ENCODE results near the gene PRR12. TPM values are rescaled to one million over a fixed set of nuclear protein-coding genes. Genes with fewer than 3 reads are reported as not detected.

Gene PRR12
- total and polyA plus RNA-seq, 9 of the 15 experiments (the other 6 are each of a cell fraction or from before 2014, with no cell fraction given) = 0.01 to 21.1 (median 0.98) TPM

- H3K9me1 ChIP-seq (ENCODE audit: control insufficient read depth, insufficient read depth, low read length) = no peaks in the 10 kb centered on the region
- TF ChIP-seq ZNF592 (IDR thresholded peaks at IDR 0.05) (no peak), AFF4 (CRISPR knock-in tag; IDR thresholded peaks at IDR 0.05) (no peak), ZC3H8 (IDR thresholded peaks at IDR 0.05) (no peak), FOXJ3 (CRISPR knock-in tag; IDR thresholded peaks at IDR 0.05) (no peak), POLR2G (IDR thresholded peaks at IDR 0.05; ENCODE audit: low read depth, low read length) (0 out of 2 replicates have a peak, but pooled peaks have one; percentile 16)
- H3K27me3 ChIP-seq (ENCODE audit: control insufficient read depth in 2 of 2, insufficient read depth in 2 of 2, low read length in 2 of 2) = no peaks in the 10 kb centered on the region
- peaks cover 39% of the 10 kb centered on the region; the same call in 1 of the 3 replicates for H3K36me3 ChIP-seq (ENCODE audit: control insufficient read depth, insufficient read depth, low read length)
- in situ Hi-C loops (cut with MboI) = no loop called here
- FAIRE-seq (no peak), ATAC-seq (peak; percentile 53; the same call in 2 of the 3 replicates), DNase-seq (ENCODE audit: extremely low read depth in 1 of 4, low spot score in 3 of 4) (no peak)
- POLR2A ChIA-PET = interaction anchor here (0.7 kb wide), 1 partner anchor 156 kb away, joined by 4 read pairs; no protein-coding TSS in a partner anchor
- peaks cover 0 to 13% of the 10 kb centered on the region in 2 experiments; a peak in 2 of 5 replicates for H3K4me1 ChIP-seq (replicated peaks in 1 of 2; ENCODE audit: control insufficient read depth in 2 of 2, insufficient read depth in 2 of 2, low read length in 2 of 2)
- intact Hi-C loops (cut with micrococcal nuclease) = no loop called here
- 86% methylated on average over 10 of the region's 27 CpGs for WGBS (ENCODE audit: insufficient coverage, low coverage, missing lambda C conversion rate)
- no peak overlapping the region for H3K27ac ChIP-seq (ENCODE audit: extremely low read depth, low read depth, low read length)
- no peak overlapping the region for H3K4me3 ChIP-seq
- CTCF ChIA-PET (ENCODE audit: low intra/inter-chr PET ratio) = no interaction called here
- no peaks in the 10 kb centered on the region for H3K9me3 ChIP-seq (replicated peaks; ENCODE audit: control insufficient read depth, insufficient read depth, low read depth, low read length)
- H3K4me2 ChIP-seq (ENCODE audit: insufficient read depth, low read length) = no peak overlapping the region
- no peak overlapping the region for H2AFZ ChIP-seq (ENCODE audit: low read depth, low read length)
- no peaks in the 10 kb centered on the region for H3K79me2 ChIP-seq (ENCODE audit: control insufficient read depth, insufficient read depth, low read length)
- no TSS peak for BruUV-seq (replicated peaks)
- H4K20me1 ChIP-seq (replicated peaks; ENCODE audit: control insufficient read depth, insufficient read depth, low read length) = no peaks in the 10 kb centered on the region
- peak overlapping the region in 1 of 2 experiments; percentile 64; a peak in 2 of 4 replicates for H3K9ac ChIP-seq (ENCODE audit: insufficient read depth in 1 of 2, low read depth in 2 of 2, low read length in 2 of 2)
Measured at GRCh38 chr19:49624967-49625910, 34.3 kb downstream of the PRR12 start.

Data from K562 (cell line).